ENCODE measurements around the gene SLC37A2.

DNA sequence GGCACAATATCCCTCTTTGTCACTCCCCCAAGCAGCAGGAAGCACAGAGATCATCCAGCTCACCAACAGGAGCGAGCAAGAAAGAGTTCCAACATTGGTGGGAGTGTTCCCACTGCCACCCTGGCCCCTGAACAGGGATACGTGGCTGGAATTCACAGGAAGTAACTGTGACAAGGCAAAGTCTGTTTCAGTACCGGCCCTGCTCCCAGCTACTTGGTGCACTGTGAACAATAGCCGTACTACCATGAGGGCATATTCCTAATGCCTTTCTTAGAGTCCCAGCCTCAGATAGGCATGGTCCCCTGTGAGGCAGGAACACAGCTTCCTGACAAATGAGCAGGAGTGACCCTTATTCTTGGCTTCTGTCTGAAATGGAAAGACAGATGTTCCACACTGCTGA is 1.8 kb upstream of the SLC37A2 start:
- TF ChIP-seq, protein P1, sequence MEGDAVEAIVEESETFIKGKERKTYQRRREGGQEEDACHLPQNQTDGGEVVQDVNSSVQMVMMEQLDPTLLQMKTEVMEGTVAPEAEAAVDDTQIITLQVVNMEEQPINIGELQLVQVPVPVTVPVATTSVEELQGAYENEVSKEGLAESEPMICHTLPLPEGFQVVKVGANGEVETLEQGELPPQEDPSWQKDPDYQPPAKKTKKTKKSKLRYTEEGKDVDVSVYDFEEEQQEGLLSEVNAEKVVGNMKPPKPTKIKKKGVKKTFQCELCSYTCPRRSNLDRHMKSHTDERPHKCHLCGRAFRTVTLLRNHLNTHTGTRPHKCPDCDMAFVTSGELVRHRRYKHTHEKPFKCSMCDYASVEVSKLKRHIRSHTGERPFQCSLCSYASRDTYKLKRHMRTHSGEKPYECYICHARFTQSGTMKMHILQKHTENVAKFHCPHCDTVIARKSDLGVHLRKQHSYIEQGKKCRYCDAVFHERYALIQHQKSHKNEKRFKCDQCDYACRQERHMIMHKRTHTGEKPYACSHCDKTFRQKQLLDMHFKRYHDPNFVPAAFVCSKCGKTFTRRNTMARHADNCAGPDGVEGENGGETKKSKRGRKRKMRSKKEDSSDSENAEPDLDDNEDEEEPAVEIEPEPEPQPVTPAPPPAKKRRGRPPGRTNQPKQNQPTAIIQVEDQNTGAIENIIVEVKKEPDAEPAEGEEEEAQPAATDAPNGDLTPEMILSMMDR (IDR thresholded peaks at IDR 0.05; ENCODE audit: insufficient read depth, low read depth, low read length), result no peak
- TF ChIP-seq EZH2 (IDR thresholded peaks at IDR 0.05; ENCODE audit: insufficient read depth, low read length), result no peak
